Measurements from ENCODE around the gene RHPN2. TPM values are rescaled to one million over a fixed set of nuclear protein-coding genes. Genes with fewer than 3 reads are reported as not detected.
A peak's percentile ranks its signal among the peaks of the same experiment; 100 is the strongest.

Gene RHPN2
- total and polyA plus RNA-seq, 2 of the 13 experiments (the other 11 are each of a cell fraction or from before 2014, with no cell fraction given) = 20.3 to 48.0 TPM

DNA sequence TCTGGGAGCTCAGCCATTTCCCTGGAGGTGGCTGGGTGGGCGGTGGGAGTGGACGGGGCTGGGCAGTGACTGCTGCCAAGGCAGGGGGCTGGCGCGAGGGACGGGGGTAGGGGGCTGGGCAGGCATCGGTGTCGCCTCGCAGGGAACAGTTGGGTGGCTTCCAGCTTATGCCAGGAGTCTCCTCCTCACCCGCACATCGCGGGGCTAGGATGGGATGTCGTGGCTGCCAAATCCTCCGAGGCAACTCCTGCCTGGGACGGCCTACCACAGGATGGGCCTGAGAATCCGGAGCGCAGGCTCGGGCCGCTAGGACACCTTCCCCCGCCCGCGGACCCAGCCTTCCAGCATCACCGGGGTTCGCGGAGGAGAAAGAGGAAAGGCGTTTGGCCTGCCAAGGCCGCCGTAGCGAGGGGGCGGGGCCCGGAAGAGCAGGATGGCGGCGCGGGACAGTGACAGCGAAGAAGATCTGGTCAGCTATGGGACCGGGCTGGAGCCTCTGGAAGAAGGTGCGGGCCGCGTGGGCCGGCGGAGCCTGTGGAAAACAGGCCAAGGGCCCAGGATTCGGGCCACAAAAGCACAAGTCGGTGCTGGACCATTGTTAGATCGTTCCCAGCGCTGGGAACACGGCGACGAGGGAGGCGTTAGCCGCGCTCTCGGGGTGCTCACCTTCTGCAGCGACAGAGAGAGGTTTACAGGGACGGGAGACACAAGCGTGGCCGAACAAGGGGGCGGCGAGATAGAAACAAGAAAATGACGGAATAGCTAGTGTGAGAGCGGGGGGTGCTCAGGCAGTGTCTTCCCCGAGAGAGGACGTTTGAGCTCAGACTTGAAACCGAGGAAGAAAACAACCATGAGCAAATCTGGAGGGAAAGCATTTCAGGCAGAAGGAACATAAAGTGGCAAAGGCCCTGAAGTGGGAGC is 16.3 kb upstream of the RHPN2 start, which contains the start of gene GPATCH1 (continued):
- TF ChIP-seq, protein P1, sequence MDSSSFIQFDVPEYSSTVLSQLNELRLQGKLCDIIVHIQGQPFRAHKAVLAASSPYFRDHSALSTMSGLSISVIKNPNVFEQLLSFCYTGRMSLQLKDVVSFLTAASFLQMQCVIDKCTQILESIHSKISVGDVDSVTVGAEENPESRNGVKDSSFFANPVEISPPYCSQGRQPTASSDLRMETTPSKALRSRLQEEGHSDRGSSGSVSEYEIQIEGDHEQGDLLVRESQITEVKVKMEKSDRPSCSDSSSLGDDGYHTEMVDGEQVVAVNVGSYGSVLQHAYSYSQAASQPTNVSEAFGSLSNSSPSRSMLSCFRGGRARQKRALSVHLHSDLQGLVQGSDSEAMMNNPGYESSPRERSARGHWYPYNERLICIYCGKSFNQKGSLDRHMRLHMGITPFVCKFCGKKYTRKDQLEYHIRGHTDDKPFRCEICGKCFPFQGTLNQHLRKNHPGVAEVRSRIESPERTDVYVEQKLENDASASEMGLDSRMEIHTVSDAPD (CRISPR knock-in tag; IDR thresholded peaks at IDR 0.05) = peak; percentile 72
- TF ChIP-seq, protein P2, sequence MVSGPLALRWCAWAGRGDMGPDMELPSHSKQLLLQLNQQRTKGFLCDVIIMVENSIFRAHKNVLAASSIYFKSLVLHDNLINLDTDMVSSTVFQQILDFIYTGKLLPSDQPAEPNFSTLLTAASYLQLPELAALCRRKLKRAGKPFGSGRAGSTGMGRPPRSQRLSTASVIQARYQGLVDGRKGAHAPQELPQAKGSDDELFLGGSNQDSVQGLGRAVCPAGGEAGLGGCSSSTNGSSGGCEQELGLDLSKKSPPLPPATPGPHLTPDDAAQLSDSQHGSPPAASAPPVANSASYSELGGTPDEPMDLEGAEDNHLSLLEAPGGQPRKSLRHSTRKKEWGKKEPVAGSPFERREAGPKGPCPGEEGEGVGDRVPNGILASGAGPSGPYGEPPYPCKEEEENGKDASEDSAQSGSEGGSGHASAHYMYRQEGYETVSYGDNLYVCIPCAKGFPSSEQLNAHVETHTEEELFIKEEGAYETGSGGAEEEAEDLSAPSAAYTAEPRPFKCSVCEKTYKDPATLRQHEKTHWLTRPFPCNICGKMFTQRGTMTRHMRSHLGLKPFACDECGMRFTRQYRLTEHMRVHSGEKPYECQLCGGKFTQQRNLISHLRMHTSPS (CRISPR knock-in tag; IDR thresholded peaks at IDR 0.05; ENCODE audit: low read depth) = peak; percentile 28; the same call in 1 of the 2 replicates
- TF ChIP-seq XBP1 (CRISPR knock-in tag; IDR thresholded peaks at IDR 0.05) (no peak), THAP11 (CRISPR knock-in tag; IDR thresholded peaks at IDR 0.05) (peak; percentile 90), SOX5 (CRISPR knock-in tag; IDR thresholded peaks at IDR 0.05; ENCODE audit: borderline replicate concordance) (peak; percentile 37; the same call in 1 of the 2 replicates), KLF11 (CRISPR knock-in tag; IDR thresholded peaks at IDR 0.05) (peak; percentile 53; the same call in 1 of the 2 replicates), MXD4 (CRISPR knock-in tag; IDR thresholded peaks at IDR 0.05) (peak; percentile 61; the same call in 1 of the 2 replicates), HNF4G (IDR thresholded peaks at IDR 0.05; ENCODE audit: borderline replicate concordance, low read depth, low read length) (no peak), HNF4G (CRISPR knock-in tag; IDR thresholded peaks at IDR 0.05; ENCODE audit: borderline replicate concordance, low read depth) (peak; percentile 50; the same call in 1 of the 2 replicates), POLR2AphosphoS5 (IDR thresholded peaks at IDR 0.05; ENCODE audit: low read depth, low read length) (peak; percentile 80)
- TF ChIP-seq, protein P3, sequence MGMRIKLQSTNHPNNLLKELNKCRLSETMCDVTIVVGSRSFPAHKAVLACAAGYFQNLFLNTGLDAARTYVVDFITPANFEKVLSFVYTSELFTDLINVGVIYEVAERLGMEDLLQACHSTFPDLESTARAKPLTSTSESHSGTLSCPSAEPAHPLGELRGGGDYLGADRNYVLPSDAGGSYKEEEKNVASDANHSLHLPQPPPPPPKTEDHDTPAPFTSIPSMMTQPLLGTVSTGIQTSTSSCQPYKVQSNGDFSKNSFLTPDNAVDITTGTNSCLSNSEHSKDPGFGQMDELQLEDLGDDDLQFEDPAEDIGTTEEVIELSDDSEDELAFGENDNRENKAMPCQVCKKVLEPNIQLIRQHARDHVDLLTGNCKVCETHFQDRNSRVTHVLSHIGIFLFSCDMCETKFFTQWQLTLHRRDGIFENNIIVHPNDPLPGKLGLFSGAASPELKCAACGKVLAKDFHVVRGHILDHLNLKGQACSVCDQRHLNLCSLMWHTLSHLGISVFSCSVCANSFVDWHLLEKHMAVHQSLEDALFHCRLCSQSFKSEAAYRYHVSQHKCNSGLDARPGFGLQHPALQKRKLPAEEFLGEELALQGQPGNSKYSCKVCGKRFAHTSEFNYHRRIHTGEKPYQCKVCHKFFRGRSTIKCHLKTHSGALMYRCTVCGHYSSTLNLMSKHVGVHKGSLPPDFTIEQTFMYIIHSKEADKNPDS (CRISPR knock-in tag; IDR thresholded peaks at IDR 0.05) = no peak
- TF ChIP-seq, protein P4, sequence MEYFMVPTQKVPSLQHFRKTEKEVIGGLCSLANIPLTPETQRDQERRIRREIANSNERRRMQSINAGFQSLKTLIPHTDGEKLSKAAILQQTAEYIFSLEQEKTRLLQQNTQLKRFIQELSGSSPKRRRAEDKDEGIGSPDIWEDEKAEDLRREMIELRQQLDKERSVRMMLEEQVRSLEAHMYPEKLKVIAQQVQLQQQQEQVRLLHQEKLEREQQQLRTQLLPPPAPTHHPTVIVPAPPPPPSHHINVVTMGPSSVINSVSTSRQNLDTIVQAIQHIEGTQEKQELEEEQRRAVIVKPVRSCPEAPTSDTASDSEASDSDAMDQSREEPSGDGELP (IDR thresholded peaks at IDR 0.05; ENCODE audit: borderline replicate concordance, low read depth) = 0 out of 2 replicates have a peak, but pooled peaks have one; percentile 22
- TF ChIP-seq, protein P5, sequence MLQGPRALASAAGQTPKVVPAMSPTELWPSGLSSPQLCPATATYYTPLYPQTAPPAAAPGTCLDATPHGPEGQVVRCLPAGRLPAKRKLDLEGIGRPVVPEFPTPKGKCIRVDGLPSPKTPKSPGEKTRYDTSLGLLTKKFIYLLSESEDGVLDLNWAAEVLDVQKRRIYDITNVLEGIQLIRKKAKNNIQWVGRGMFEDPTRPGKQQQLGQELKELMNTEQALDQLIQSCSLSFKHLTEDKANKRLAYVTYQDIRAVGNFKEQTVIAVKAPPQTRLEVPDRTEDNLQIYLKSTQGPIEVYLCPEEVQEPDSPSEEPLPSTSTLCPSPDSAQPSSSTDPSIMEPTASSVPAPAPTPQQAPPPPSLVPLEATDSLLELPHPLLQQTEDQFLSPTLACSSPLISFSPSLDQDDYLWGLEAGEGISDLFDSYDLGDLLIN (CRISPR knock-in tag; IDR thresholded peaks at IDR 0.05; ENCODE audit: borderline replicate concordance) = peak; percentile 66; the same call in 1 of the 2 replicates
- TF ChIP-seq, protein P6, sequence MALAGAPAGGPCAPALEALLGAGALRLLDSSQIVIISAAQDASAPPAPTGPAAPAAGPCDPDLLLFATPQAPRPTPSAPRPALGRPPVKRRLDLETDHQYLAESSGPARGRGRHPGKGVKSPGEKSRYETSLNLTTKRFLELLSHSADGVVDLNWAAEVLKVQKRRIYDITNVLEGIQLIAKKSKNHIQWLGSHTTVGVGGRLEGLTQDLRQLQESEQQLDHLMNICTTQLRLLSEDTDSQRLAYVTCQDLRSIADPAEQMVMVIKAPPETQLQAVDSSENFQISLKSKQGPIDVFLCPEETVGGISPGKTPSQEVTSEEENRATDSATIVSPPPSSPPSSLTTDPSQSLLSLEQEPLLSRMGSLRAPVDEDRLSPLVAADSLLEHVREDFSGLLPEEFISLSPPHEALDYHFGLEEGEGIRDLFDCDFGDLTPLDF (CRISPR knock-in tag; IDR thresholded peaks at IDR 0.05) = 0 out of 2 replicates have a peak, but pooled peaks have one; percentile 40
- TF ChIP-seq, protein P7, sequence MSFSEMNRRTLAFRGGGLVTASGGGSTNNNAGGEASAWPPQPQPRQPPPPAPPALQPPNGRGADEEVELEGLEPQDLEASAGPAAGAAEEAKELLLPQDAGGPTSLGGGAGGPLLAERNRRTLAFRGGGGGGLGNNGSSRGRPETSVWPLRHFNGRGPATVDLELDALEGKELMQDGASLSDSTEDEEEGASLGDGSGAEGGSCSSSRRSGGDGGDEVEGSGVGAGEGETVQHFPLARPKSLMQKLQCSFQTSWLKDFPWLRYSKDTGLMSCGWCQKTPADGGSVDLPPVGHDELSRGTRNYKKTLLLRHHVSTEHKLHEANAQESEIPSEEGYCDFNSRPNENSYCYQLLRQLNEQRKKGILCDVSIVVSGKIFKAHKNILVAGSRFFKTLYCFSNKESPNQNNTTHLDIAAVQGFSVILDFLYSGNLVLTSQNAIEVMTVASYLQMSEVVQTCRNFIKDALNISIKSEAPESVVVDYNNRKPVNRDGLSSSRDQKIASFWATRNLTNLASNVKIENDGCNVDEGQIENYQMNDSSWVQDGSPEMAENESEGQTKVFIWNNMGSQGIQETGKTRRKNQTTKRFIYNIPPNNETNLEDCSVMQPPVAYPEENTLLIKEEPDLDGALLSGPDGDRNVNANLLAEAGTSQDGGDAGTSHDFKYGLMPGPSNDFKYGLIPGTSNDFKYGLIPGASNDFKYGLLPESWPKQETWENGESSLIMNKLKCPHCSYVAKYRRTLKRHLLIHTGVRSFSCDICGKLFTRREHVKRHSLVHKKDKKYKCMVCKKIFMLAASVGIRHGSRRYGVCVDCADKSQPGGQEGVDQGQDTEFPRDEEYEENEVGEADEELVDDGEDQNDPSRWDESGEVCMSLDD (CRISPR knock-in tag; IDR thresholded peaks at IDR 0.05; ENCODE audit: borderline replicate concordance) = 0 out of 2 replicates have a peak, but pooled peaks have one; percentile 45

All from HepG2 (cell line).